ENCODE results near the gene GPSM1. TPM values are rescaled to one million over a fixed set of nuclear protein-coding genes. Genes with fewer than 3 reads are reported as not detected.

Gene GPSM1
- total RNA-seq, 1 donor from 2014 or later, result 6.2 TPM

- no peak for DNase-seq (ENCODE audit: low spot score)
- no peaks in the 10 kb centered on the region for H3K27me3 ChIP-seq
- H3K4me1 ChIP-seq, result no peaks in the 10 kb centered on the region
- H4K20me1 ChIP-seq (ENCODE audit: low read depth), result no peaks in the 10 kb centered on the region
- peaks cover 28% of the 10 kb centered on the region for H3F3A ChIP-seq (ENCODE audit: low read depth)
- H3K79me2 ChIP-seq (ENCODE audit: low read depth), result no peaks in the 10 kb centered on the region
- H3K9ac ChIP-seq, result no peak overlapping the region
- H2AFZ ChIP-seq (replicated peaks), result no peak overlapping the region
- no peaks in the 10 kb centered on the region for H3K9me3 ChIP-seq (ENCODE audit: low read depth)
- no peaks in the 10 kb centered on the region for H3K36me3 Mint-ChIP-seq
- H3K9me3 Mint-ChIP-seq, result no peaks in the 10 kb centered on the region
- no peak overlapping the region for H3K27ac Mint-ChIP-seq
- no peak for TF ChIP-seq EZH2 (IDR thresholded peaks at IDR 0.05)
- TF ChIP-seq CTCF (IDR thresholded peaks at IDR 0.05), result no peak
- no peak for TF ChIP-seq EZH2phosphoT487 (IDR thresholded peaks at IDR 0.05)
- H3K4me2 ChIP-seq, result no peak overlapping the region
- H3K36me3 ChIP-seq, result no peaks in the 10 kb centered on the region
- H3K27ac ChIP-seq, result no peak overlapping the region
- no peak overlapping the region for H3K4me3 ChIP-seq
- peaks cover 4% of the 10 kb centered on the region for H3K27me3 Mint-ChIP-seq (ENCODE audit: insufficient read depth, low read depth)
- H3K4me3 Mint-ChIP-seq, result no peak overlapping the region
- peaks cover 9% of the 10 kb centered on the region for H3K4me1 Mint-ChIP-seq
Observed at GRCh38 chr9:136308006-136308701, 19.2 kb upstream of the GPSM1 start.

- Mint-ChIP-seq H3K4me3 (no peak overlapping the region), H3K4me1 (peaks cover 9% of the 10 kb centered on the region), H3K27me3 (ENCODE audit: insufficient read depth, low read depth) (peaks cover 4% of the 10 kb centered on the region), H3K9me3 (no peaks in the 10 kb centered on the region), H3K36me3 (no peaks in the 10 kb centered on the region), H3K27ac (no peak overlapping the region)
- no peak overlapping the region for H3K4me3 ChIP-seq
- DNase-seq (ENCODE audit: low spot score), result no peak
- H3K4me2 ChIP-seq, result no peak overlapping the region
- no peaks in the 10 kb centered on the region for H3K9me3 ChIP-seq (ENCODE audit: low read depth)
- TF ChIP-seq EZH2 (IDR thresholded peaks at IDR 0.05), result no peak
- TF ChIP-seq EZH2phosphoT487 (IDR thresholded peaks at IDR 0.05), result no peak
- TF ChIP-seq CTCF (IDR thresholded peaks at IDR 0.05), result no peak
- H3K36me3 ChIP-seq, result no peaks in the 10 kb centered on the region
- H3K4me1 ChIP-seq, result no peaks in the 10 kb centered on the region
- H3K9ac ChIP-seq, result no peak overlapping the region
- H3K79me2 ChIP-seq (ENCODE audit: low read depth), result no peaks in the 10 kb centered on the region
- H3F3A ChIP-seq (ENCODE audit: low read depth), result peaks cover 28% of the 10 kb centered on the region
- no peak overlapping the region for H3K27ac ChIP-seq
- H3K27me3 ChIP-seq, result no peaks in the 10 kb centered on the region
- H4K20me1 ChIP-seq (ENCODE audit: low read depth), result no peaks in the 10 kb centered on the region
- no peak overlapping the region for H2AFZ ChIP-seq (replicated peaks)
Observed at GRCh38 chr9:136308702-136309053, 18.7 kb upstream of the GPSM1 start.

GRCh38 chr9:136309101-136309801 lies 18.1 kb upstream of the GPSM1 start:
- TF ChIP-seq EZH2 (IDR thresholded peaks at IDR 0.05) (no peak), EZH2phosphoT487 (IDR thresholded peaks at IDR 0.05) (no peak)
- Mint-ChIP-seq H3K9me3 (no peaks in the 10 kb centered on the region), H3K4me3 (no peak overlapping the region), H3K27me3 (ENCODE audit: insufficient read depth, low read depth) (peaks cover 4% of the 10 kb centered on the region), H3K4me1 (peaks cover 6% of the 10 kb centered on the region), H3K27ac (no peak overlapping the region), H3K36me3 (no peaks in the 10 kb centered on the region)
- Histone ChIP-seq H3K4me2 (no peak overlapping the region), H4K20me1 (ENCODE audit: low read depth) (no peaks in the 10 kb centered on the region), H3K9ac (no peak overlapping the region), H3K27ac (peak overlapping the region; percentile 29), H3K4me3 (no peak overlapping the region), H3K36me3 (no peaks in the 10 kb centered on the region), H2AFZ (replicated peaks) (no peak overlapping the region), H3K27me3 (no peaks in the 10 kb centered on the region), H3K79me2 (ENCODE audit: low read depth) (no peaks in the 10 kb centered on the region), H3K9me3 (ENCODE audit: low read depth) (no peaks in the 10 kb centered on the region), H3F3A (ENCODE audit: low read depth) (peaks cover 28% of the 10 kb centered on the region), H3K4me1 (no peaks in the 10 kb centered on the region)
- DNase-seq (ENCODE audit: low spot score), result no peak

GRCh38 chr9:136309806-136310220 lies 17.5 kb upstream of the GPSM1 start:
- no peak overlapping the region for H3K27ac Mint-ChIP-seq
- H3K27ac ChIP-seq, result no peak overlapping the region
- peaks cover 6% of the 10 kb centered on the region for H3K4me1 Mint-ChIP-seq
- H3K27me3 ChIP-seq, result no peaks in the 10 kb centered on the region
- H3K9ac ChIP-seq, result no peak overlapping the region
- DNase-seq (ENCODE audit: low spot score), result no peak
- no peak overlapping the region for H2AFZ ChIP-seq (replicated peaks)
- no peaks in the 10 kb centered on the region for H3K36me3 ChIP-seq
- no peaks in the 10 kb centered on the region for H3K4me1 ChIP-seq
- peaks cover 4% of the 10 kb centered on the region for H3K27me3 Mint-ChIP-seq (ENCODE audit: insufficient read depth, low read depth)
- no peak overlapping the region for H3K4me3 Mint-ChIP-seq
- no peak overlapping the region for H3K4me2 ChIP-seq
- H3K36me3 Mint-ChIP-seq, result no peaks in the 10 kb centered on the region
- H3K9me3 ChIP-seq (ENCODE audit: low read depth), result no peaks in the 10 kb centered on the region
- no peaks in the 10 kb centered on the region for H3K79me2 ChIP-seq (ENCODE audit: low read depth)
- no peaks in the 10 kb centered on the region for H4K20me1 ChIP-seq (ENCODE audit: low read depth)
- TF ChIP-seq EZH2 (IDR thresholded peaks at IDR 0.05), result no peak
- H3K9me3 Mint-ChIP-seq, result peaks cover 5% of the 10 kb centered on the region
- H3F3A ChIP-seq (ENCODE audit: low read depth), result peaks cover 28% of the 10 kb centered on the region
- H3K4me3 ChIP-seq, result no peak overlapping the region
